SK-N-SH (cell line): ENCODE results near the gene PAM. TPM values are rescaled to one million over a fixed set of nuclear protein-coding genes. Genes with fewer than 3 reads are reported as not detected.

Experiments
- CTCF ChIA-PET: fragments of 300-600, 350-600 bp; formaldehyde crosslinking; extraction: SDS; loops from one replicate; lab custom pipeline; 2021; lab: Yijun Ruan, JAX
- POLR2A ChIA-PET: fragments of 350-600 bp; sonication (Branson Sonifier 250); formaldehyde crosslinking; extraction: SDS; loops from one replicate; lab custom pipeline; 2020; ENCODE audit warnings: antibody characterized with exemption, inconsistent platforms; lab: Yijun Ruan, JAX
- DNase-seq: peaks from one replicate; pipeline ENCODE4 v3.0.0; 2012
- H2AFZ ChIP-seq: fragments of 200-600 bp; sonication (generic); 2 replicates; pipeline ENCODE4 v1.8.1; 2016; ENCODE audit warnings: antibody characterized with exemption, mild to moderate bottlenecking, low read depth
- H3F3A ChIP-seq: fragments of 200-600 bp; sonication (generic); replicated peaks from 2 replicates; pipeline ENCODE3; 2016; ENCODE audit warnings: antibody characterized with exemption, mild to moderate bottlenecking; ENCODE audit not compliant: insufficient read depth
- H3K27ac ChIP-seq, 2 experiments: fragments of 200-500 bp in 1 of 2; fragments of 200-600 bp in 1 of 2; sonication (Bioruptor generic) in 1 of 2; sonication (generic), shearing (Covaris generic) in 1 of 2; 2 replicates each; pipeline versions ENCODE4 v1.5.1 to v1.6.1; 2014 to 2016; ENCODE audit warnings: low read depth in 2 of 2, inconsistent platforms in 1 of 2, low read length in 1 of 2, mild to moderate bottlenecking in 1 of 2, mixed read lengths in 1 of 2
- H3K27me3 ChIP-seq: fragments of 200-600 bp; sonication (generic), shearing (Covaris generic); 2 replicates; pipeline ENCODE4 v1.6.1; 2016; ENCODE audit warnings: mixed run types; ENCODE audit not compliant: insufficient read depth
- H3K36me3 ChIP-seq, 2 experiments: fragments of 200-500 bp in 1 of 2; fragments of 200-600 bp in 1 of 2; sonication (Bioruptor generic) in 1 of 2; sonication (generic) in 1 of 2; replicated peaks in 1 of 2; 2 replicates each; pipeline versions ENCODE3 to v1.5.1; 2014 to 2016; ENCODE audit warnings: low read length in 1 of 2, mild to moderate bottlenecking in 1 of 2; ENCODE audit not compliant: insufficient read depth in 2 of 2, control insufficient read depth in 1 of 2
- H3K4me1 ChIP-seq, 2 experiments: fragments of 200-500 bp in 1 of 2; fragments of 200-600 bp in 1 of 2; sonication (Bioruptor generic) in 1 of 2; sonication (generic), shearing (Covaris generic) in 1 of 2; 2 replicates each; pipeline versions ENCODE4 v1.5.1 to v1.6.1; 2014 to 2016; ENCODE audit warnings: low read depth in 1 of 2, low read length in 1 of 2, mixed run types in 1 of 2; ENCODE audit not compliant: insufficient read depth in 2 of 2, control insufficient read depth in 1 of 2
- H3K4me2 ChIP-seq: fragments of 200-600 bp; sonication (generic), shearing (Covaris generic); 2 replicates; pipeline ENCODE4 v1.6.1; 2017; ENCODE audit warnings: mixed run types
- H3K4me3 ChIP-seq, 2 experiments: fragments of 200-500 bp in 1 of 2; fragments of 200-600 bp in 1 of 2; sonication (Bioruptor generic) in 1 of 2; sonication (generic), shearing (Covaris generic) in 1 of 2; 2 replicates each; pipeline versions ENCODE4 v1.5.1 to v1.8.1; 2014 to 2016; ENCODE audit warnings: low read depth in 2 of 2, inconsistent platforms in 1 of 2, low read length in 1 of 2, mild to moderate bottlenecking in 1 of 2, mixed read lengths in 1 of 2, moderate library complexity in 1 of 2
- H3K79me2 ChIP-seq: fragments of 200-600 bp; sonication (generic); 2 replicates; pipeline ENCODE4 v1.8.1; 2017; ENCODE audit warnings: mild to moderate bottlenecking; ENCODE audit not compliant: insufficient read depth
- H3K9ac ChIP-seq: fragments of 200-600 bp; sonication (generic); 2 replicates; pipeline ENCODE4 v1.6.1; 2017; ENCODE audit warnings: mixed run types
- H3K9me2 ChIP-seq: fragments of 200-600 bp; sonication (generic); 2 replicates; pipeline ENCODE4 v1.6.1; 2017; ENCODE audit warnings: mixed run types
- H3K9me3 ChIP-seq: fragments of 200-600 bp; sonication (generic); 2 replicates; pipeline ENCODE4 v1.6.1; 2017; ENCODE audit warnings: mixed run types, mild to moderate bottlenecking, moderate library complexity
- H4K20me1 ChIP-seq: fragments of 200-600 bp; sonication (generic); 2 replicates; pipeline ENCODE4 v1.6.1; 2017; ENCODE audit warnings: mild to moderate bottlenecking, mixed run types; ENCODE audit not compliant: insufficient read depth
- CHD2 ChIP-seq: fragments of 150-350 bp; IDR thresholded peaks from 2 replicates; pipeline ENCODE4 v1.6.1; 2018; ENCODE audit warnings: low read length; ENCODE audit not compliant: partially characterized antibody
- FOSL2 ChIP-seq: IDR thresholded peaks from 2 replicates; pipeline ENCODE4 v1.4.0; 2012; ENCODE audit warnings: low read depth, mild to moderate bottlenecking, moderate library complexity, borderline replicate concordance
- FOXM1 ChIP-seq: IDR thresholded peaks from 2 replicates; pipeline ENCODE4 v1.4.0; 2012; ENCODE audit warnings: low read depth, mild to moderate bottlenecking
- GABPA ChIP-seq: IDR thresholded peaks from 2 replicates; pipeline ENCODE4 v1.4.0; 2012; ENCODE audit warnings: low read depth, mild to moderate bottlenecking
- JUND ChIP-seq: IDR thresholded peaks from 2 replicates; pipeline ENCODE4 v1.4.0; 2012
- MEF2A ChIP-seq: IDR thresholded peaks from 2 replicates; pipeline ENCODE4 v1.4.0; 2012; ENCODE audit warnings: low read depth, borderline replicate concordance
- NFIC ChIP-seq: IDR thresholded peaks from 2 replicates; pipeline ENCODE4 v1.4.0; 2012; ENCODE audit warnings: borderline replicate concordance
- NRF1 ChIP-seq: IDR thresholded peaks from 2 replicates; pipeline ENCODE4 v1.6.1; 2012; ENCODE audit warnings: low read depth, mild to moderate bottlenecking, low read length
- POLR2AphosphoS5 ChIP-seq: IDR thresholded peaks from 2 replicates; pipeline ENCODE4 v1.6.1; 2012; ENCODE audit warnings: low read depth, low read length
- RAD21 ChIP-seq: IDR thresholded peaks from 2 replicates; pipeline ENCODE4 v1.6.1; 2012; ENCODE audit warnings: mild to moderate bottlenecking, low read length
- RCOR1 ChIP-seq: fragments of 150-350 bp; IDR thresholded peaks from 2 replicates; pipeline ENCODE4 v1.6.1; 2017; ENCODE audit warnings: antibody characterized with exemption, low read length
- RFX5 ChIP-seq: IDR thresholded peaks from 2 replicates; pipeline ENCODE4 v1.6.1; 2012; ENCODE audit warnings: mild to moderate bottlenecking, improper control_type of control experiment, low read length
- SMC3 ChIP-seq: IDR thresholded peaks from 2 replicates; pipeline ENCODE4 v1.6.1; 2012; ENCODE audit warnings: low read depth, low read length, improper control_type of control experiment
- TEAD4 ChIP-seq: IDR thresholded peaks from 2 replicates; pipeline ENCODE4 v1.4.0; 2012; ENCODE audit warnings: mild to moderate bottlenecking, borderline replicate concordance; ENCODE audit not compliant: insufficient read depth
- WGBS: methylation state at CpG from one replicate; pipeline ENCODE4 v1.1.6; 2017; ENCODE audit warnings: low lambda C conversion rate; 5-methylcytosine and 5-hydroxymethylcytosine counted together
- polyA plus RNA-seq, 3 experiments: library from polyadenylated mRNA; depleted of rRNA; stranded (reverse); fragments of >200 nt; gene quantifications; 2 replicates each; pipeline ENCODE4 v1.2.3, GENCODE V29; 2012
- TF ChIP-seq, protein P1 (sequence below): fragments of 150-350 bp; IDR thresholded peaks from 2 replicates; pipeline ENCODE4 v1.6.1; 2017; ENCODE audit warnings: antibody characterized with exemption, low read length, low read depth, borderline replicate concordance
- TF ChIP-seq, protein P2 (sequence below): IDR thresholded peaks from 2 replicates; pipeline ENCODE4 v1.4.0; 2012; ENCODE audit warnings: low read depth, borderline replicate concordance
- TF ChIP-seq, protein P3 (sequence below): IDR thresholded peaks from 2 replicates; pipeline ENCODE4; 2012
- TF ChIP-seq, protein P4 (sequence below): IDR thresholded peaks from 2 replicates; pipeline ENCODE4 v1.4.0; 2012; ENCODE audit warnings: low read depth

PAM gene
- polyA plus RNA-seq, 1 of the 3 experiments (the other 2 are of a cell fraction) = 507 TPM

DNA sequence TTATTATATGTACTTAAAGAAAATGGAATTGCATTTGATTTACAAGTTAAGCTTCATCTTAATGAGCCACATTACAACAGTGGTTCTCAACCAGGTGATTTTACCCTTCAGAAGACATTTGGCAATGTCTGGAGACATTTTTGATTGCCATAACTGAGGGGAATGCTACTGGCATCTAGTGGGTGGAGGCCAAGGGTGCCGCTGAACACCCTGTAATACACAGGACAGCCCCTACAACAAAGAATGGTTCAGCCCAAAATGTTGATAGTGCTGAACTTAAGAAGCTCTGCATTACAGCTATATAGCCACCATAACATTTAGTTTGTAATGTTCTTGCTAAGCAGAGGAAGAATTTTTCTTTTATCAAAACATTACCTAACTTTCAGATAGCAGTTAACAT lies 103.1 kb downstream of the PAM start:
- ChIA-PET CTCF (interaction anchor here (1.2 kb wide), 1 partner anchor 30 kb away, joined by 3 read pairs; no protein-coding TSS in a partner anchor), POLR2A (no interaction called here)
- H3F3A ChIP-seq = peaks cover 64% of the 10 kb centered on the region
- H3K36me3 ChIP-seq = no peaks in the 10 kb centered on the region
- H2AFZ ChIP-seq = no peak overlapping the region
- H3K9me2 ChIP-seq = no peaks in the 10 kb centered on the region
- H3K4me1 ChIP-seq = peaks cover 5 to 39% of the 10 kb centered on the region in 2 experiments; a peak in 3 of 4 replicates
- peaks cover 27% of the 10 kb centered on the region for H3K79me2 ChIP-seq
- TF ChIP-seq, protein P1, sequence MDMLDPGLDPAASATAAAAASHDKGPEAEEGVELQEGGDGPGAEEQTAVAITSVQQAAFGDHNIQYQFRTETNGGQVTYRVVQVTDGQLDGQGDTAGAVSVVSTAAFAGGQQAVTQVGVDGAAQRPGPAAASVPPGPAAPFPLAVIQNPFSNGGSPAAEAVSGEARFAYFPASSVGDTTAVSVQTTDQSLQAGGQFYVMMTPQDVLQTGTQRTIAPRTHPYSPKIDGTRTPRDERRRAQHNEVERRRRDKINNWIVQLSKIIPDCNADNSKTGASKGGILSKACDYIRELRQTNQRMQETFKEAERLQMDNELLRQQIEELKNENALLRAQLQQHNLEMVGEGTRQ = no peak
- TF ChIP-seq FOSL2 (no peak), NFIC (no peak), POLR2AphosphoS5 (no peak), TEAD4 (no peak), GABPA (no peak), NRF1 (no peak), RAD21 (no peak), FOXM1 (no peak), JUND (no peak), RCOR1 (no peak), MEF2A (no peak), RFX5 (no peak), SMC3 (no peak), CHD2 (no peak)
- TF ChIP-seq, protein P2, sequence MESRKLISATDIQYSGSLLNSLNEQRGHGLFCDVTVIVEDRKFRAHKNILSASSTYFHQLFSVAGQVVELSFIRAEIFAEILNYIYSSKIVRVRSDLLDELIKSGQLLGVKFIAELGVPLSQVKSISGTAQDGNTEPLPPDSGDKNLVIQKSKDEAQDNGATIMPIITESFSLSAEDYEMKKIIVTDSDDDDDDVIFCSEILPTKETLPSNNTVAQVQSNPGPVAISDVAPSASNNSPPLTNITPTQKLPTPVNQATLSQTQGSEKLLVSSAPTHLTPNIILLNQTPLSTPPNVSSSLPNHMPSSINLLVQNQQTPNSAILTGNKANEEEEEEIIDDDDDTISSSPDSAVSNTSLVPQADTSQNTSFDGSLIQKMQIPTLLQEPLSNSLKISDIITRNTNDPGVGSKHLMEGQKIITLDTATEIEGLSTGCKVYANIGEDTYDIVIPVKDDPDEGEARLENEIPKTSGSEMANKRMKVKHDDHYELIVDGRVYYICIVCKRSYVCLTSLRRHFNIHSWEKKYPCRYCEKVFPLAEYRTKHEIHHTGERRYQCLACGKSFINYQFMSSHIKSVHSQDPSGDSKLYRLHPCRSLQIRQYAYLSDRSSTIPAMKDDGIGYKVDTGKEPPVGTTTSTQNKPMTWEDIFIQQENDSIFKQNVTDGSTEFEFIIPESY = no peak
- TF ChIP-seq, protein P3, sequence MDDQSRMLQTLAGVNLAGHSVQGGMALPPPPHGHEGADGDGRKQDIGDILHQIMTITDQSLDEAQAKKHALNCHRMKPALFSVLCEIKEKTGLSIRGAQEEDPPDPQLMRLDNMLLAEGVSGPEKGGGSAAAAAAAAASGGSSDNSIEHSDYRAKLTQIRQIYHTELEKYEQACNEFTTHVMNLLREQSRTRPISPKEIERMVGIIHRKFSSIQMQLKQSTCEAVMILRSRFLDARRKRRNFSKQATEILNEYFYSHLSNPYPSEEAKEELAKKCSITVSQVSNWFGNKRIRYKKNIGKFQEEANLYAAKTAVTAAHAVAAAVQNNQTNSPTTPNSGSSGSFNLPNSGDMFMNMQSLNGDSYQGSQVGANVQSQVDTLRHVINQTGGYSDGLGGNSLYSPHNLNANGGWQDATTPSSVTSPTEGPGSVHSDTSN = no peak
- TF ChIP-seq, protein P4, sequence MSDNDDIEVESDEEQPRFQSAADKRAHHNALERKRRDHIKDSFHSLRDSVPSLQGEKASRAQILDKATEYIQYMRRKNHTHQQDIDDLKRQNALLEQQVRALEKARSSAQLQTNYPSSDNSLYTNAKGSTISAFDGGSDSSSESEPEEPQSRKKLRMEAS = no peak
- no peaks in the 10 kb centered on the region for H3K9me3 ChIP-seq
- DNase-seq = no peak
- no peak overlapping the region for H3K4me2 ChIP-seq
- no peaks in the 10 kb centered on the region for H4K20me1 ChIP-seq
- peak overlapping the region; percentile 94 to 96 for H3K27ac ChIP-seq
- H3K27me3 ChIP-seq = no peaks in the 10 kb centered on the region
- H3K4me3 ChIP-seq = no peak overlapping the region
- H3K9ac ChIP-seq = no peak overlapping the region
- 80% methylated on average over 1 of the region's 1 CpG for WGBS
